Lung (tissue), 12 donors: ENCODE measurements around the gene IGFBP2. TPM values are rescaled to one million over a fixed set of nuclear protein-coding genes. Genes with fewer than 3 reads are reported as not detected.

Source experiments
- ATAC-seq: fragments of 200-7000 bp; cut with Tn5 transposase; one replicate; pipeline ENCODE4 v1.9.1; 2020; ENCODE audit warnings: moderate number of reproducible peaks; ENCODE audit not compliant: insufficient read depth, low FRiP score
- DNase-seq, 3 donors: peaks; one replicate each; pipeline ENCODE4 v3.0.0-alpha.2; 2013 to 2017
- H3K27ac ChIP-seq, 2 donors: one replicate each; pipeline ENCODE4 v1.5.1; 2013; ENCODE audit warnings: mild to moderate bottlenecking in 2 of 2, moderate library complexity in 2 of 2, control low read depth in 1 of 2, inconsistent platforms in 1 of 2, low read depth in 1 of 2, low read length in 1 of 2
- H3K27me3 ChIP-seq, 3 donors: one replicate each; pipeline ENCODE4 v1.5.1; 2013; ENCODE audit warnings: low read length in 2 of 3; ENCODE audit not compliant: control insufficient read depth in 3 of 3, insufficient read depth in 3 of 3
- H3K36me3 ChIP-seq, 4 donors: one replicate each; pipeline ENCODE4 v1.5.1; 2013; ENCODE audit warnings: low read length in 4 of 4, mild to moderate bottlenecking in 1 of 4, moderate library complexity in 1 of 4; ENCODE audit not compliant: control insufficient read depth in 4 of 4, insufficient read depth in 4 of 4
- H3K4me1 ChIP-seq, 5 donors: one replicate each; pipeline ENCODE4 v1.5.1; 2013; ENCODE audit warnings: low read length in 5 of 5, mild to moderate bottlenecking in 2 of 5, moderate library complexity in 1 of 5; ENCODE audit not compliant: control insufficient read depth in 5 of 5, insufficient read depth in 5 of 5
- H3K4me3 ChIP-seq: one replicate; pipeline ENCODE4 v1.5.1; 2013; ENCODE audit warnings: mild to moderate bottlenecking, control low read depth, moderate library complexity
- H3K9ac ChIP-seq, 2 donors: one replicate each; pipeline ENCODE4 v1.5.1; 2013; ENCODE audit warnings: low read length in 2 of 2, control low read depth in 1 of 2; ENCODE audit not compliant: insufficient read depth in 1 of 2
- H3K9me3 ChIP-seq, 4 donors: one replicate each; pipeline ENCODE4 v1.5.1; 2013; ENCODE audit warnings: low read length in 3 of 4, mild to moderate bottlenecking in 1 of 4, moderate library complexity in 1 of 4; ENCODE audit not compliant: control insufficient read depth in 4 of 4, insufficient read depth in 3 of 4
- WGBS, 2 donors: extraction: QIAGEN DNeasy Blood & Tissue Kit; methylation state at CpG; one replicate each; pipeline ENCODE4 v1.1.7; 2013; 5-methylcytosine and 5-hydroxymethylcytosine counted together
- polyA plus RNA-seq, 2 donors: library from polyadenylated mRNA; stranded (reverse); fragments of 200-250 nt; gene quantifications; one replicate each; pipeline ENCODE4 v1.2.1, GENCODE V29; 2013
- total RNA-seq, 2 donors: library from RNA; depleted of rRNA in 1 of 2; stranded (reverse); fragments of >200 nt in 1 of 2; gene quantifications; one replicate each; pipeline ENCODE4 v1.2.1, GENCODE V29; 2014 to 2021
- TF ChIP-seq, protein P1 (sequence below): IDR thresholded peaks from 2 replicates; pipeline ENCODE4 v1.5.1; 2012; ENCODE audit warnings: mild to moderate bottlenecking; ENCODE audit errors: control extremely low read depth, extremely low read depth
- donor health status: control.
- donor health status: control.
- donor health status: Bipolar disorder and iron deficiency.
- donor health status: healthy.
- donor health status: DM: yes; HTN: yes; CAD: no.

IGFBP2 gene
- total and polyA plus RNA-seq, 4 donors, result 50.5 to 104 (median 81.2) TPM

GRCh38 chr2:216585441-216585840, 47.8 kb upstream of the IGFBP2 start:
- ATAC-seq (no peak), DNase-seq (no peak)
- H3K4me1 ChIP-seq, result peaks cover 0 to 5% (median 0%) of the 10 kb centered on the region in 5 donors
- 100% methylated on average over 1 of the region's 1 CpG for WGBS, 2 donors
- no peaks in the 10 kb centered on the region for H3K9me3 ChIP-seq
- H3K27me3 ChIP-seq, result peaks cover 0 to 2% (median 0%) of the 10 kb centered on the region in 3 donors
- TF ChIP-seq, protein P1, sequence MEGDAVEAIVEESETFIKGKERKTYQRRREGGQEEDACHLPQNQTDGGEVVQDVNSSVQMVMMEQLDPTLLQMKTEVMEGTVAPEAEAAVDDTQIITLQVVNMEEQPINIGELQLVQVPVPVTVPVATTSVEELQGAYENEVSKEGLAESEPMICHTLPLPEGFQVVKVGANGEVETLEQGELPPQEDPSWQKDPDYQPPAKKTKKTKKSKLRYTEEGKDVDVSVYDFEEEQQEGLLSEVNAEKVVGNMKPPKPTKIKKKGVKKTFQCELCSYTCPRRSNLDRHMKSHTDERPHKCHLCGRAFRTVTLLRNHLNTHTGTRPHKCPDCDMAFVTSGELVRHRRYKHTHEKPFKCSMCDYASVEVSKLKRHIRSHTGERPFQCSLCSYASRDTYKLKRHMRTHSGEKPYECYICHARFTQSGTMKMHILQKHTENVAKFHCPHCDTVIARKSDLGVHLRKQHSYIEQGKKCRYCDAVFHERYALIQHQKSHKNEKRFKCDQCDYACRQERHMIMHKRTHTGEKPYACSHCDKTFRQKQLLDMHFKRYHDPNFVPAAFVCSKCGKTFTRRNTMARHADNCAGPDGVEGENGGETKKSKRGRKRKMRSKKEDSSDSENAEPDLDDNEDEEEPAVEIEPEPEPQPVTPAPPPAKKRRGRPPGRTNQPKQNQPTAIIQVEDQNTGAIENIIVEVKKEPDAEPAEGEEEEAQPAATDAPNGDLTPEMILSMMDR, result no peak
- no peak overlapping the region for H3K4me3 ChIP-seq
- H3K36me3 ChIP-seq, result no peaks in the 10 kb centered on the region
- H3K9ac ChIP-seq, result no peak overlapping the region
- H3K27ac ChIP-seq, result no peak overlapping the region

DNA sequence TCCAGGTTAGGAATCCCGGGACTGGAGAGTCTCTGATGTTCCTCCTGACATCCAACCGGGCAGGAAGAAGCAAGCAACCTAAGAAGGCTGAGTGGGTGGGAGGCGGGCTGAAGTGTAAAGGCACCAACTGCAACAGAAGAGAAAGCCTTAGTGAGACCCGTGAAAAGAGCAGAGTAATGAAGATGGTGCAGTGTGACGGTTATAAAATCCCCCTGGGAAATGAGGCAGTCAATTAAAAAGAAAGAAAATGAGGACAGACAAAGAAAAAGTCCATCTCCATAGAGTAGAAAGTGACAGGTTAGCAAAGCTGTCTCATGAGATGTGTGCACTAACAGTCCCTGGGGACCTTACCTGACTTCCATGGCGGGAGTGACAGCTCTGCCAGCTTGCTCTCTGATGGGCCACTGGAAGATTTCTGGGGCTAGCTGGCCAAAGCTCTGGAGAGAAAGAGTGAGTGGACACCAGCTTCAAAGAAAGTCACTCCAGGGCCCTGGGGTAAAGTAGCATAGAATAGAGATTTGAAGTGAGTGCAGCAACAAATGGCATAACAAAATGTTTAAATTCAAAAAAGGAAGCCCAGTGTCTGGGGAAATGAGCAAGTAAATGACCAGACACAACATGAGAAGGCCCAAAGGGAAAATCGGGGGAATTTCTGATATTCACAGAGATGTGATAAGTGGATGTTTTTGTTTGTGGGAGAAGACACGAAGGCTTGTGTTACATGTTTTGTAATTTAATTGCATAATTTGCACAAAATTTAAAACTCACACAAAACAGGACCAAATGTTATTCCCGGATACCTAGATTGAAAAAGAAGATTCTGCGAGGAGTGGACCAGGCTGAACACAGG, 44.1 kb upstream of the IGFBP2 start:
- Histone ChIP-seq H3K4me1 (peaks cover 0 to 12% (median 0%) of the 10 kb centered on the region in 5 donors), H3K4me3 (no peak overlapping the region), H3K9ac (no peak overlapping the region), H3K27me3 (no peaks in the 10 kb centered on the region), H3K36me3 (no peaks in the 10 kb centered on the region), H3K27ac (no peak overlapping the region), H3K9me3 (no peaks in the 10 kb centered on the region)
- TF ChIP-seq, protein P1, result no peak
- no peak for ATAC-seq
- no peak for DNase-seq
- 90 to 92% methylated on average over 10 of the region's 10 CpGs for WGBS, 2 donors

DNA sequence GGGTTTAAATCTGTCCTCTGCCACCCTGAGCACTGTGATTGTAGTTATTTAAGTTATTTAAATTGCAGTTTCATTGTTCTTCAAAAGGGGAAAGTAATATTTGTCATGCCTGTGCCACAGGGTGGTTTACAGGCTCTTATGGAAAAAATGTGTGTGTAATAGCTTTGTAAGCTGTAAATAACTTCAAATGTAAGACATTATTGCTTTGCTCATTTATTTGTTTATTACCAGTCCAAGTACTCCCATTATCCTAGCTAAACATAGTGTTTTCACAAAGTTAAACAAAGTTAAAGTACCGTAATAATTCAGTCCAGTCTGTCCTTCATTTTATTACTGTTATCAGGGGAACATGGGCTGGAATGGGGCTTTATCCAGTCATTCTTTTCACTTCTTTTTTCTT, 43.4 kb upstream of the IGFBP2 start:
- no peaks in the 10 kb centered on the region for H3K27me3 ChIP-seq
- TF ChIP-seq, protein P1, result no peak
- no peak overlapping the region for H3K4me3 ChIP-seq
- no peaks in the 10 kb centered on the region for H3K36me3 ChIP-seq
- DNase-seq, result no peak
- WGBS, 2 donors, result 75 to 84% methylated on average over 1 of the region's 1 CpG
- no peak overlapping the region for H3K27ac ChIP-seq
- no peaks in the 10 kb centered on the region for H3K9me3 ChIP-seq
- H3K9ac ChIP-seq, result no peak overlapping the region
- ATAC-seq, result no peak
- H3K4me1 ChIP-seq, result peaks cover 0 to 12% (median 0%) of the 10 kb centered on the region in 5 donors
